A549 (cell line): Measurements from ENCODE around the gene TFR2. TPM values are rescaled to one million over a fixed set of nuclear protein-coding genes. Genes with fewer than 3 reads are reported as not detected.

ENCODE experiments used
- ATAC-seq, 2 experiments: fragments of 200-7000 bp in 1 of 2; fragments of >200 bp in 1 of 2; cut with Nextera tagmentation in 1 of 2; cut with Tn5 transposase in 1 of 2; 3 replicates each; pipeline versions ENCODE4 v1.8.0 to v1.9.1; 2018 to 2020; ENCODE audit warnings: mild to moderate bottlenecking in 1 of 2, moderate library complexity in 1 of 2
- CTCF ChIA-PET: fragments of 300-600 bp; sonication (Branson Sonifier 250); formaldehyde crosslinking; extraction: SDS; loops from one replicate; lab custom pipeline; 2021; ENCODE audit warnings: antibody characterized with exemption, inconsistent platforms; lab: Yijun Ruan, JAX
- POLR2A ChIA-PET: fragments of 350-600 bp; formaldehyde crosslinking; extraction: SDS; loops from one replicate; lab custom pipeline; 2021; ENCODE audit warnings: antibody characterized with exemption, inconsistent platforms; lab: Yijun Ruan, JAX
- DNase-seq, 2 experiments: peaks; one replicate each; pipeline versions ENCODE4 v3.0.0 to v3.0.0-alpha.2; 2011 to 2016; ENCODE audit warnings: low read depth in 1 of 2, low spot score in 1 of 2
- FAIRE-seq: peaks from 2 replicates; lab custom pipeline; 2011; peaks lifted over from hg19 to GRCh38; lab: Jason Lieb, UNC
- H3K27ac ChIP-seq, 2 experiments: fragments of >200 bp; sonication (Bioruptor Twin); formaldehyde crosslinking; 3 replicates each; pipeline ENCODE4 v1.5.1; 2016 to 2017
- H3K4me1 ChIP-seq: fragments of >200 bp; sonication (Bioruptor Twin); formaldehyde crosslinking; 3 replicates; pipeline ENCODE4 v1.6.1; 2016
- H3K4me2 ChIP-seq: fragments of >200 bp; sonication (Bioruptor Twin); formaldehyde crosslinking; 3 replicates; pipeline ENCODE4 v1.6.1; 2016
- H3K4me3 ChIP-seq: fragments of >200 bp; sonication (Bioruptor Twin); formaldehyde crosslinking; 3 replicates; pipeline ENCODE4 v1.5.1; 2016
- H3K9me3 ChIP-seq: fragments of >200 bp; sonication (Bioruptor Twin); formaldehyde crosslinking; 3 replicates; pipeline ENCODE4 v1.6.1; 2016
- BCL3 ChIP-seq: fragments of >200 bp; sonication (Bioruptor Twin); formaldehyde crosslinking; IDR thresholded peaks from 3 replicates; pipeline ENCODE4 v1.6.1; 2016
- EP300 ChIP-seq, 2 experiments: fragments of >200 bp; sonication (Bioruptor Twin); formaldehyde crosslinking; IDR thresholded peaks; 2 replicates in 1 of 2; 3 replicates in 1 of 2; pipeline ENCODE4 v1.6.1; 2016 to 2017
- HDAC2 ChIP-seq: fragments of 200-600 bp; sonication (generic); IDR thresholded peaks from 2 replicates; pipeline ENCODE4 v1.6.1; 2016
- JUN ChIP-seq, 2 experiments: fragments of >200 bp; sonication (Bioruptor Twin); formaldehyde crosslinking; IDR thresholded peaks; 2 replicates in 1 of 2; 3 replicates in 1 of 2; pipeline ENCODE4 v1.6.1; 2016 to 2017
- KDM5A ChIP-seq: fragments of 200-600 bp; sonication (generic); IDR thresholded peaks from 2 replicates; pipeline ENCODE4 v1.6.1; 2016; ENCODE audit warnings: antibody characterized with exemption, mild to moderate bottlenecking
- MAX ChIP-seq: IDR thresholded peaks from 2 replicates; pipeline ENCODE4 v1.6.1; 2012
- MAZ ChIP-seq: fragments of 150-350 bp; IDR thresholded peaks from 2 replicates; pipeline ENCODE4 v1.6.1; 2014; ENCODE audit warnings: antibody characterized with exemption, low read depth, low read length, borderline replicate concordance
- MYC ChIP-seq: IDR thresholded peaks from 2 replicates; pipeline ENCODE4 v1.6.1; 2012; ENCODE audit warnings: mild to moderate bottlenecking, inconsistent platforms, low read length, improper control_type of control experiment, borderline replicate concordance
- NPAS2 ChIP-seq: fragments of 250-450 bp; sonication (Bioruptor Pico); IDR thresholded peaks from 2 replicates; pipeline ENCODE4 v1.8.0; 2022; ENCODE audit warnings: mild to moderate bottlenecking, moderate library complexity, borderline replicate concordance
- PHF8 ChIP-seq: fragments of 200-600 bp; sonication (generic); IDR thresholded peaks from 2 replicates; pipeline ENCODE4 v1.6.1; 2016; ENCODE audit warnings: low read depth, mild to moderate bottlenecking, antibody characterized with exemption, moderate library complexity, borderline replicate concordance
- POLR2A ChIP-seq: IDR thresholded peaks from 2 replicates; pipeline ENCODE4 v1.6.1; 2012; ENCODE audit warnings: mild to moderate bottlenecking, low read length
- SMC3 ChIP-seq: fragments of >200 bp; sonication (Bioruptor Twin); formaldehyde crosslinking; IDR thresholded peaks from 3 replicates; pipeline ENCODE4 v1.6.1; 2018; ENCODE audit warnings: inconsistent platforms
- TFCP2L1 ChIP-seq: fragments of 250-450 bp; sonication (Bioruptor Pico); IDR thresholded peaks from 2 replicates; pipeline ENCODE4 v1.5.0; 2021; ENCODE audit warnings: mild to moderate bottlenecking
- TP53 ChIP-seq: fragments of 250-450 bp; sonication (Bioruptor Pico); IDR thresholded peaks from 2 replicates; pipeline ENCODE4 v1.5.0; 2021; ENCODE audit warnings: mild to moderate bottlenecking, moderate library complexity
- WGBS: methylation state at CpG from one replicate; pipeline ENCODE4 v1.1.6; 2017; ENCODE audit errors: missing lambda C conversion rate; 5-methylcytosine and 5-hydroxymethylcytosine counted together
- polyA plus RNA-seq, 4 experiments: library from polyadenylated mRNA; depleted of rRNA in 3 of 4; stranded (reverse); fragments of >200 nt; fragmentation: RNase III in 1 of 4; extraction: RNeasy Plus Mini Kit Qiagen cat#74134 plus additional on column Dnase treatment in 1 of 4; gene quantifications; 2 replicates in 3 of 4; 3 replicates in 1 of 4; pipeline ENCODE4 v1.2.3, GENCODE V29; 2011 to 2017
- TF ChIP-seq, protein P1 (sequence below): fragments of 450-650 bp; IDR thresholded peaks from 2 replicates; pipeline ENCODE4 v1.6.1; 2014; ENCODE audit warnings: antibody characterized with exemption
- TF ChIP-seq, protein P2 (sequence below): fragments of 250-450 bp; sonication (Bioruptor Pico); IDR thresholded peaks from 2 replicates; pipeline ENCODE4 v1.5.0; 2020; ENCODE audit warnings: low read depth, mild to moderate bottlenecking, moderate library complexity
- TF ChIP-seq, protein P3 (sequence below): fragments of 200-600 bp; sonication (generic); IDR thresholded peaks from 2 replicates; pipeline ENCODE4 v1.6.1; 2016; ENCODE audit warnings: antibody characterized with exemption, mild to moderate bottlenecking, moderate library complexity

The TFR2 gene
- polyA plus RNA-seq, 2 of the 4 experiments (the other 2 are of a cell fraction), result 1.1 to 2.5 TPM

DNA sequence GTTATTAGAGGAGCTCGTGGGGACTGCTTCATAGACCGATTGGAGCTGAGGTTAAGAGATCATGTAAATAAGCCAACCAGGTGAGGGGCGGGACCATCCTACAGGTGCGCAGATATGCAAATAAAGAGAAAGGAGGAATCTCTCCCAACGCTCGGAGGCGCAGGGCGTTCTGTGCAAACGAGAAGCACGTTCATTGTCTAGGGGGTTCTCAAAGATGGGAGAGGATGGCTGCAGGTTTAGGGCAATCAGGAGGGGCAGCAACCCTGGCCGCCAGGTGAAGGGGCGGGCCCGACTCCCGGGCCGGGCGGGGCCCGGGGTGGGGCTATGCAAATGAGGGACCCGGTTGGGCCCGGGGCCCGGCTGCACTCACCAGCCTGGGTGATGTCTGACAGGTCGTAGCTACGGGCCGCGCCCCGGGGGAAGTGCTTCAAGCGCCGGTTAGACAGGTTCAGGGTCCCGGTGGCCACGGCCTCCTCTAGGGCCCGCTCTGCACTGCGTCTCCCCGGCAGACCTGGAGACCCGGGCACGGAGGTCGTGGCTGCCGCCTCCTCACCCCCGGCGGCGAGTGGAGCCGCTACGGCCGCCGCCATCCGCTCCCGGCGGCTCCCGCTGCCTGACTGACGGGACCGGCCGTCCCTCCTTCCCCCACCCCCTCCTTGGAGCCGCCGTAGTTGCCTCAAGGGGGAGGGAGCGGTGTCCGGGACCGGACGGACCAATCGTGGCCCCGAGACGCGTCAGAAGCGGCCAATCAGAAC is 55.7 kb downstream of the TFR2 start, which contains the start of gene LRCH4:
TSS of gene LRCH4 (minus strand) at position 619 of the 755 bp plus-strand sequence. CDS start at position 590, 29 bp downstream.
- POLR2A ChIA-PET, result interaction anchor here (0.5 to 2.4 kb wide), 38 partner anchors 9 to 557 kb away, joined by 3 to 28 read pairs (median 4); partner anchors contain the start of genes AGFG2, GNB2, MEPCE and MOSPD3
- H3K4me3 ChIP-seq, result peak within 1 kb of the TSS; percentile 99
- peak; percentile 42 to 74 for DNase-seq
- peak; percentile 41 to 60 for ATAC-seq
- H3K9me3 ChIP-seq, result no peaks in the 10 kb centered on the region
- CTCF ChIA-PET, result interaction anchor here (0.9 to 10.1 kb wide), 17 partner anchors 9 to 267 kb away, joined by 3 to 135 read pairs (median 4); partner anchors contain the start of genes POP7 and SLC12A9
- under 1% methylated on average over 24 of the region's 61 CpGs for WGBS
- TF ChIP-seq POLR2A, result peak; percentile 97
- TF ChIP-seq HDAC2, result no peak
- no peak for TF ChIP-seq NPAS2 (CRISPR knock-in tag)
- no peak for TF ChIP-seq KDM5A
- 0 out of 2 replicates have a peak, but pooled peaks have one; percentile 8 for TF ChIP-seq MYC
- 0 out of 3 replicates have a peak, but pooled peaks have one; percentile 10 for TF ChIP-seq SMC3
- TF ChIP-seq BCL3, result peak; percentile 95
- peak; percentile 5; the same call in 1 of the 2 replicates for TF ChIP-seq TP53
- TF ChIP-seq, protein P1, sequence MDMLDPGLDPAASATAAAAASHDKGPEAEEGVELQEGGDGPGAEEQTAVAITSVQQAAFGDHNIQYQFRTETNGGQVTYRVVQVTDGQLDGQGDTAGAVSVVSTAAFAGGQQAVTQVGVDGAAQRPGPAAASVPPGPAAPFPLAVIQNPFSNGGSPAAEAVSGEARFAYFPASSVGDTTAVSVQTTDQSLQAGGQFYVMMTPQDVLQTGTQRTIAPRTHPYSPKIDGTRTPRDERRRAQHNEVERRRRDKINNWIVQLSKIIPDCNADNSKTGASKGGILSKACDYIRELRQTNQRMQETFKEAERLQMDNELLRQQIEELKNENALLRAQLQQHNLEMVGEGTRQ, result peak; percentile 32; the same call in 1 of the 2 replicates
- peak; percentile 89 for TF ChIP-seq MAZ
- 0 out of 2 replicates have a peak, but pooled peaks have one; percentile 86 for TF ChIP-seq TFCP2L1 (CRISPR knock-in tag)
- TF ChIP-seq EP300 (IDR thresholded peaks at IDR 0.05), result no peak
- peak; percentile 100 for TF ChIP-seq PHF8
- peak; percentile 44 to 90; a peak in 3 of 5 replicates for TF ChIP-seq JUN (IDR thresholded peaks at IDR 0.05)
- TF ChIP-seq, protein P2, sequence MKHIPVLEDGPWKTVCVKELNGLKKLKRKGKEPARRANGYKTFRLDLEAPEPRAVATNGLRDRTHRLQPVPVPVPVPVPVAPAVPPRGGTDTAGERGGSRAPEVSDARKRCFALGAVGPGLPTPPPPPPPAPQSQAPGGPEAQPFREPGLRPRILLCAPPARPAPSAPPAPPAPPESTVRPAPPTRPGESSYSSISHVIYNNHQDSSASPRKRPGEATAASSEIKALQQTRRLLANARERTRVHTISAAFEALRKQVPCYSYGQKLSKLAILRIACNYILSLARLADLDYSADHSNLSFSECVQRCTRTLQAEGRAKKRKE (CRISPR knock-in tag), result no peak
- peak; percentile 50; the same call in 1 of the 2 replicates for TF ChIP-seq MAX
- TF ChIP-seq, protein P3, sequence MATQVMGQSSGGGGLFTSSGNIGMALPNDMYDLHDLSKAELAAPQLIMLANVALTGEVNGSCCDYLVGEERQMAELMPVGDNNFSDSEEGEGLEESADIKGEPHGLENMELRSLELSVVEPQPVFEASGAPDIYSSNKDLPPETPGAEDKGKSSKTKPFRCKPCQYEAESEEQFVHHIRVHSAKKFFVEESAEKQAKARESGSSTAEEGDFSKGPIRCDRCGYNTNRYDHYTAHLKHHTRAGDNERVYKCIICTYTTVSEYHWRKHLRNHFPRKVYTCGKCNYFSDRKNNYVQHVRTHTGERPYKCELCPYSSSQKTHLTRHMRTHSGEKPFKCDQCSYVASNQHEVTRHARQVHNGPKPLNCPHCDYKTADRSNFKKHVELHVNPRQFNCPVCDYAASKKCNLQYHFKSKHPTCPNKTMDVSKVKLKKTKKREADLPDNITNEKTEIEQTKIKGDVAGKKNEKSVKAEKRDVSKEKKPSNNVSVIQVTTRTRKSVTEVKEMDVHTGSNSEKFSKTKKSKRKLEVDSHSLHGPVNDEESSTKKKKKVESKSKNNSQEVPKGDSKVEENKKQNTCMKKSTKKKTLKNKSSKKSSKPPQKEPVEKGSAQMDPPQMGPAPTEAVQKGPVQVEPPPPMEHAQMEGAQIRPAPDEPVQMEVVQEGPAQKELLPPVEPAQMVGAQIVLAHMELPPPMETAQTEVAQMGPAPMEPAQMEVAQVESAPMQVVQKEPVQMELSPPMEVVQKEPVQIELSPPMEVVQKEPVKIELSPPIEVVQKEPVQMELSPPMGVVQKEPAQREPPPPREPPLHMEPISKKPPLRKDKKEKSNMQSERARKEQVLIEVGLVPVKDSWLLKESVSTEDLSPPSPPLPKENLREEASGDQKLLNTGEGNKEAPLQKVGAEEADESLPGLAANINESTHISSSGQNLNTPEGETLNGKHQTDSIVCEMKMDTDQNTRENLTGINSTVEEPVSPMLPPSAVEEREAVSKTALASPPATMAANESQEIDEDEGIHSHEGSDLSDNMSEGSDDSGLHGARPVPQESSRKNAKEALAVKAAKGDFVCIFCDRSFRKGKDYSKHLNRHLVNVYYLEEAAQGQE, result peak; percentile 26; the same call in 1 of the 2 replicates
- no peak for FAIRE-seq
- H3K4me2 ChIP-seq, result peak within 1 kb of the TSS; percentile 96
- peak within 1 kb of the TSS; percentile 95 to 99 for H3K27ac ChIP-seq
- H3K4me1 ChIP-seq, result peaks cover 15% of the 10 kb centered on the region
